Endothelial cell of umbilical vein (primary cell): ENCODE measurements around the gene PLCH1. TPM values are rescaled to one million over a fixed set of nuclear protein-coding genes. Genes with fewer than 3 reads are reported as not detected.

Experiments used
- BruUV-seq: library from RNA; stranded (reverse); fragments of 400-500 nt; replicated peaks from 2 replicates; lab custom pipeline; 2021; lab: Mats Ljungman, UMichigan
- CTCF ChIA-PET: fragments of 300-600, 350-600 bp; sonication (Branson Sonifier 250); formaldehyde crosslinking; loops from one replicate; lab custom pipeline; 2021; ENCODE audit warnings: antibody characterized with exemption, inconsistent platforms; lab: Charles Lee
- POLR2A ChIA-PET: fragments of 300-600, 350-600 bp; sonication (Branson Sonifier 250); formaldehyde crosslinking; loops from one replicate; lab custom pipeline; 2021; ENCODE audit warnings: antibody characterized with exemption, inconsistent platforms; lab: Charles Lee
- DNase-seq: peaks from one replicate; pipeline ENCODE4 v3.0.0-alpha.2; 2011; ENCODE audit warnings: low read depth, low spot score
- FAIRE-seq: peaks from 2 replicates; lab custom pipeline; 2011; peaks lifted over from hg19 to GRCh38; lab: Jason Lieb, UNC
- H2AFZ ChIP-seq: 2 replicates; pipeline ENCODE4 v1.6.0; 2012; ENCODE audit warnings: low read depth, low read length, control low read depth, inconsistent platforms
- H3K27ac ChIP-seq: 2 replicates; pipeline ENCODE4 v1.5.1; 2011; ENCODE audit warnings: low read depth, mild to moderate bottlenecking, control low read depth, low read length, moderate library complexity; ENCODE audit not compliant: insufficient read depth
- H3K27me3 ChIP-seq, 2 experiments: 2 replicates each; pipeline versions ENCODE4 v1.6.0 to v1.6.1; 2011; ENCODE audit warnings: low read length in 2 of 2, mixed read lengths in 1 of 2; ENCODE audit not compliant: control insufficient read depth in 2 of 2, insufficient read depth in 2 of 2
- H3K36me3 ChIP-seq, 2 experiments: 2 replicates in 1 of 2; 3 replicates in 1 of 2; pipeline ENCODE4 v1.5.1; 2011; ENCODE audit warnings: low read length in 2 of 2, mild to moderate bottlenecking in 1 of 2, moderate library complexity in 1 of 2; ENCODE audit not compliant: control insufficient read depth in 2 of 2, insufficient read depth in 2 of 2; ENCODE audit errors: extremely low read depth in 1 of 2
- H3K4me1 ChIP-seq: 3 replicates; pipeline ENCODE4 v1.5.1; 2011; ENCODE audit warnings: mild to moderate bottlenecking, low read length; ENCODE audit not compliant: control insufficient read depth, insufficient read depth; ENCODE audit errors: extremely low read depth
- H3K4me2 ChIP-seq: 2 replicates; pipeline ENCODE4 v1.6.1; 2011; ENCODE audit warnings: low read length, control low read depth, mixed read lengths; ENCODE audit not compliant: insufficient read depth
- H3K4me3 ChIP-seq, 3 experiments: fragments of 200-600 bp in 1 of 3; sonication (generic), shearing (Covaris generic) in 1 of 3; replicated peaks in 1 of 3; 2 replicates each; pipeline ENCODE4 v1.5.1; 2011 to 2016; ENCODE audit warnings: control low read depth in 3 of 3, low read length in 3 of 3, mild to moderate bottlenecking in 2 of 3, inconsistent platforms in 1 of 3, low read depth in 1 of 3, moderate library complexity in 1 of 3; ENCODE audit not compliant: insufficient read depth in 1 of 3
- H3K79me2 ChIP-seq: 2 replicates; pipeline ENCODE4 v1.6.0; 2012; ENCODE audit warnings: low read length, inconsistent platforms; ENCODE audit not compliant: control insufficient read depth, insufficient read depth
- H3K9ac ChIP-seq: replicated peaks from 2 replicates; pipeline ENCODE3; 2011; ENCODE audit warnings: low read length, control low read depth; ENCODE audit not compliant: insufficient read depth; ENCODE audit errors: extremely low read depth
- H3K9me1 ChIP-seq: replicated peaks from 3 replicates; pipeline ENCODE4 v1.6.0; 2011; ENCODE audit warnings: mild to moderate bottlenecking, low read length; ENCODE audit not compliant: control insufficient read depth, insufficient read depth; ENCODE audit errors: extremely low read depth
- H3K9me3 ChIP-seq: replicated peaks from 2 replicates; pipeline ENCODE4 v1.5.1; 2012; ENCODE audit warnings: low read length, inconsistent platforms; ENCODE audit not compliant: control insufficient read depth, insufficient read depth
- H4K20me1 ChIP-seq: replicated peaks from 2 replicates; pipeline ENCODE3; 2011; ENCODE audit warnings: mild to moderate bottlenecking, low read length; ENCODE audit not compliant: control insufficient read depth, insufficient read depth; ENCODE audit errors: extremely low read depth
- CTCF ChIP-seq, 2 donors: IDR thresholded peaks; 1 replicate in 1 of 2; 2 replicates in 1 of 2; pipeline ENCODE4 v1.5.1; 2011; ENCODE audit warnings: low read length in 2 of 2, mild to moderate bottlenecking in 2 of 2, moderate library complexity in 2 of 2, control low read depth in 1 of 2, inconsistent platforms in 1 of 2, low read depth in 1 of 2; ENCODE audit not compliant: insufficient read depth in 1 of 2; ENCODE audit errors: extremely low read depth in 1 of 2
- EZH2 ChIP-seq: IDR thresholded peaks from 2 replicates; pipeline ENCODE4 v1.6.1; 2012; ENCODE audit warnings: borderline replicate concordance, low read depth, mild to moderate bottlenecking, moderate library complexity, low read length, inconsistent platforms; ENCODE audit not compliant: severe bottlenecking
- FOS ChIP-seq: IDR thresholded peaks from 2 replicates; pipeline ENCODE4 v1.6.1; 2011; ENCODE audit warnings: mild to moderate bottlenecking, low read length, moderate library complexity, borderline replicate concordance; ENCODE audit not compliant: insufficient read depth
- GATA2 ChIP-seq: IDR thresholded peaks from 2 replicates; pipeline ENCODE4 v1.7.0; 2011; ENCODE audit warnings: low read depth, mild to moderate bottlenecking, moderate library complexity, mixed read lengths, low read length; ENCODE audit not compliant: insufficient read length, insufficient read depth
- JUN ChIP-seq: IDR thresholded peaks from 2 replicates; pipeline ENCODE4 v1.6.1; 2011; ENCODE audit warnings: borderline replicate concordance, low read depth; ENCODE audit not compliant: insufficient read length, insufficient read depth
- MAX ChIP-seq: IDR thresholded peaks from 2 replicates; pipeline ENCODE4 v1.6.1; 2011; ENCODE audit not compliant: insufficient read depth, insufficient read length
- MYC ChIP-seq: IDR thresholded peaks from one replicate; pipeline ENCODE4 v1.6.1; 2011; ENCODE audit warnings: mild to moderate bottlenecking, low read depth, low read length
- POLR2A ChIP-seq: IDR thresholded peaks from 2 replicates; pipeline ENCODE4 v1.6.1; 2012; ENCODE audit warnings: low read depth, mild to moderate bottlenecking, control low read depth, low read length
- POLR2AphosphoS5 ChIP-seq: IDR thresholded peaks from 2 replicates; pipeline ENCODE4 v1.6.1; 2012; ENCODE audit warnings: low read depth, mild to moderate bottlenecking, control low read depth, low read length, moderate library complexity; ENCODE audit not compliant: insufficient read depth
- dilution Hi-C: fragments of 300-500 bp; cut with MboI; formaldehyde crosslinking; loops from one replicate; pipeline ENCODE4 v1.15.0; 2019; ENCODE audit warnings: low sequenced_read_pairs; ENCODE audit not compliant: extremely low pct_ligation_motif_present
- intact Hi-C: fragments of 100-400 bp; cut with micrococcal nuclease; formaldehyde crosslinking; loops from one replicate; pipeline ENCODE4 v1.10.0; 2022
- polyA plus RNA-seq, 4 experiments: library from polyadenylated mRNA; depleted of rRNA in 3 of 4; stranded (reverse) in 3 of 4; unstranded in 1 of 4; fragments of >200 nt; gene quantifications; 2 replicates each; pipeline versions ENCODE4 v1.2.1 to v1.2.3, GENCODE V29; 2011 to 2012; ENCODE audit warnings: missing spikeins in 1 of 4
- total RNA-seq: library from RNA; stranded (reverse); gene quantifications from 2 replicates; pipeline ENCODE4 v1.2.3, GENCODE V29; 2021

The PLCH1 gene
- total and polyA plus RNA-seq, 2 donors (not counting 3 experiments of a cell fraction or from before 2014, with no cell fraction given): 0.03 TPM; not detected in 1

DNA sequence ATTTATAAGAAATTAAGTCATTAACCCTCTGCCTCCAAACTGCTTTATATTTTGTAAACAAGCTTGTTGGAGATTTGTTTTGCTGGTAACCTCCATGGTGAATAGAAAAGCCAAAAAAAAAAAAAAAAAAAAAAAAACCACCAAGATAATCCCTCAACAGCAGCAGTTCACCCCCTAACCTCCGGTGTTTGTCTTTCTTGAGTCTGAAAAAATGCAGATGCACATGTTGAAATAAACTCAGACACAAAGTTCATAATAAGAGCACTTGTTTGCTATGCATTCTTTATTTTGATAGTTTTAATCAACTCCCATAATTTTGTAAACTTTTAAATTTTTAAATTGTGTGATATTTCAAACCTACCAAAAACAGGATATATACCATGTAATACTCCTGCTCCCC lies 1.8 kb upstream of the PLCH1 start:
- peaks cover 22 to 38% of the 10 kb centered on the region in 2 experiments for H3K27me3 ChIP-seq
- CTCF ChIA-PET: interaction anchor here (0.8 to 1.3 kb wide), 3 partner anchors 45 to 59 kb away, joined by 3 to 6 read pairs (median 3); partner anchors contain the start of gene C3orf33
- DNase-seq (no peak), FAIRE-seq (no peak)
- intact Hi-C loops (loop anchor here (5.0 kb wide), 1 partner anchor 106 kb away; the partner anchor contains the start of gene SLC33A1), dilution Hi-C loops (no loop called here)
- H3K9me1 ChIP-seq: no peaks in the 10 kb centered on the region
- H3K27ac ChIP-seq: no peak overlapping the region
- POLR2A ChIA-PET: no interaction called here
- H3K79me2 ChIP-seq: no peaks in the 10 kb centered on the region
- no peak overlapping the region for H3K9ac ChIP-seq
- H3K36me3 ChIP-seq: no peaks in the 10 kb centered on the region
- no peaks in the 10 kb centered on the region for H3K9me3 ChIP-seq
- no peaks in the 10 kb centered on the region for H4K20me1 ChIP-seq
- H3K4me1 ChIP-seq: peaks cover 7% of the 10 kb centered on the region
- H2AFZ ChIP-seq: no peak overlapping the region
- H3K4me3 ChIP-seq: no peak overlapping the region
- no TSS peak for BruUV-seq
- no peak for TF ChIP-seq MAX
- TF ChIP-seq GATA2: no peak
- TF ChIP-seq FOS: no peak
- no peak for TF ChIP-seq MYC
- TF ChIP-seq JUN: no peak
- no peak for TF ChIP-seq POLR2AphosphoS5
- no peak for TF ChIP-seq CTCF (IDR thresholded peaks at IDR 0.05; ENCODE audit: extremely low read depth in 1 of 2, insufficient read depth in 1 of 2, low read depth in 1 of 2, low read length in 2 of 2)
- no peak for TF ChIP-seq EZH2
- no peak for TF ChIP-seq POLR2A
- H3K4me2 ChIP-seq: no peak overlapping the region
